Neural cell (in vitro differentiated cells): ENCODE results near the gene TPCN1. TPM values are rescaled to one million over a fixed set of nuclear protein-coding genes. Genes with fewer than 3 reads are reported as not detected.

ENCODE experiments used
- H2AFZ ChIP-seq: fragments of 200-600, 300-800 bp; sonication (generic), shearing (Covaris generic); 2 replicates; pipeline ENCODE4 v1.6.0; 2014; ENCODE audit warnings: low read depth, mild to moderate bottlenecking, antibody characterized with exemption, low read length, moderate library complexity
- H3F3A ChIP-seq: fragments of 200-600 bp; shearing (Covaris generic); 2 replicates; pipeline ENCODE4 v1.6.1; 2016; ENCODE audit warnings: mild to moderate bottlenecking, moderate library complexity, mixed read lengths, antibody characterized with exemption, low read length; ENCODE audit not compliant: insufficient read depth, poor library complexity, severe bottlenecking
- H3K27ac ChIP-seq: fragments of 200-600, 300-800 bp; sonication (generic), shearing (Covaris generic); 2 replicates; pipeline ENCODE4 v1.5.1; 2014; ENCODE audit warnings: mild to moderate bottlenecking, low read length, moderate library complexity
- H3K27me3 ChIP-seq: fragments of 300-800, 200-600 bp; sonication (generic), shearing (Covaris generic); 2 replicates; pipeline ENCODE4 v1.6.0; 2014; ENCODE audit warnings: mild to moderate bottlenecking, low read depth, low read length, moderate library complexity; ENCODE audit not compliant: insufficient read depth
- H3K36me3 ChIP-seq: fragments of 300-800, 200-600 bp; sonication (generic), shearing (Covaris generic); 2 replicates; pipeline ENCODE4 v1.5.1; 2014; ENCODE audit warnings: mild to moderate bottlenecking, antibody characterized with exemption, low read length, moderate library complexity; ENCODE audit not compliant: insufficient read depth
- H3K4me2 ChIP-seq: fragments of 300-800, 200-600 bp; sonication (generic), shearing (Covaris generic); 2 replicates; pipeline ENCODE4 v1.6.0; 2014; ENCODE audit warnings: mild to moderate bottlenecking, low read length
- H3K4me3 ChIP-seq: fragments of 300-800, 200-600 bp; sonication (generic), shearing (Covaris generic); 2 replicates; pipeline ENCODE4 v1.5.1; 2014; ENCODE audit warnings: mild to moderate bottlenecking, low read length, moderate library complexity
- H3K79me2 ChIP-seq: fragments of 200-600 bp; shearing (Covaris generic); replicated peaks from 2 replicates; pipeline ENCODE4 v1.6.0; 2014; ENCODE audit warnings: mild to moderate bottlenecking, low read length, moderate library complexity; ENCODE audit not compliant: insufficient read depth
- H3K9ac ChIP-seq: fragments of 300-800, 200-600 bp; sonication (generic), shearing (Covaris generic); 2 replicates; pipeline ENCODE4 v1.6.1; 2016; ENCODE audit warnings: mild to moderate bottlenecking, low read length, mixed read lengths
- H3K9me2 ChIP-seq: fragments of 200-600 bp; shearing (Covaris generic); 2 replicates; pipeline ENCODE4 v1.6.1; 2016; ENCODE audit warnings: mild to moderate bottlenecking, low read length, mixed read lengths; ENCODE audit not compliant: insufficient read depth
- H3K9me3 ChIP-seq: fragments of 200-600, 300-800 bp; sonication (generic), shearing (Covaris generic); 2 replicates; pipeline ENCODE4 v1.6.1; 2016; ENCODE audit warnings: mild to moderate bottlenecking, mixed run types, low read length, moderate library complexity, mixed read lengths
- H4K20me1 ChIP-seq: fragments of 200-600 bp; shearing (Covaris generic); 2 replicates; pipeline ENCODE4 v1.6.1; 2016; ENCODE audit warnings: mild to moderate bottlenecking, mixed run types; ENCODE audit not compliant: insufficient read depth
- CTCF ChIP-seq: fragments of 450-650 bp; IDR thresholded peaks from 2 replicates; pipeline ENCODE4 v1.5.1; 2014; ENCODE audit warnings: antibody characterized with exemption, mild to moderate bottlenecking, moderate library complexity; ENCODE audit not compliant: poor library complexity, severe bottlenecking
- EP300 ChIP-seq: fragments of 450-650 bp; conservative IDR thresholded peaks from 2 replicates; pipeline ENCODE4 v1.6.1; 2014; ENCODE audit warnings: antibody characterized with exemption, mild to moderate bottlenecking, moderate library complexity; ENCODE audit not compliant: poor library complexity, severe bottlenecking
- EZH2 ChIP-seq: fragments of 200-600, 300-800 bp; shearing (Covaris generic), sonication (generic); IDR thresholded peaks from 2 replicates; pipeline ENCODE4 v1.6.1; 2014; ENCODE audit warnings: antibody characterized with exemption, low read length, borderline replicate concordance, mild to moderate bottlenecking; ENCODE audit not compliant: insufficient read depth, poor library complexity, severe bottlenecking
- MXI1 ChIP-seq: fragments of 450-650 bp; conservative IDR thresholded peaks from 2 replicates; pipeline ENCODE4 v1.6.1; 2014; ENCODE audit warnings: antibody characterized with exemption, mild to moderate bottlenecking; ENCODE audit not compliant: poor library complexity, severe bottlenecking
- POLR2AphosphoS5 ChIP-seq: IDR thresholded peaks from 2 replicates; pipeline ENCODE4 v1.6.1; 2012
- RAD21 ChIP-seq: fragments of 450-650 bp; conservative IDR thresholded peaks from 2 replicates; pipeline ENCODE4 v1.6.1; 2014; ENCODE audit warnings: antibody characterized with exemption, mild to moderate bottlenecking, moderate library complexity
- SMC3 ChIP-seq: fragments of 450-650 bp; conservative IDR thresholded peaks from 2 replicates; pipeline ENCODE4 v1.6.1; 2014; ENCODE audit warnings: antibody characterized with exemption, mild to moderate bottlenecking, moderate library complexity; ENCODE audit not compliant: poor library complexity
- TAF1 ChIP-seq: IDR thresholded peaks from 2 replicates; pipeline ENCODE4 v1.6.1; 2012; ENCODE audit warnings: low read depth
- polyA plus RNA-seq: library from polyadenylated mRNA; depleted of rRNA; stranded (reverse); fragments of >200 nt; gene quantifications from 2 replicates; pipeline ENCODE4 v1.2.3, GENCODE V29; 2014
- TF ChIP-seq, protein P1 (sequence below): IDR thresholded peaks from 2 replicates; pipeline ENCODE4 v1.6.1; 2012; ENCODE audit warnings: borderline replicate concordance

TPCN1 gene
- polyA plus RNA-seq, 1 donor from 2014 or later = 4.0 TPM

GRCh38 chr12:113172185-113172584 lies 49.1 kb upstream of the TPCN1 start:
- H2AFZ ChIP-seq = no peak overlapping the region
- no peak overlapping the region for H3K9ac ChIP-seq
- H3K36me3 ChIP-seq = peaks cover 7% of the 10 kb centered on the region
- H3K27me3 ChIP-seq = no peaks in the 10 kb centered on the region
- H3F3A ChIP-seq = no peaks in the 10 kb centered on the region
- TF ChIP-seq EP300 (no peak), CTCF (no peak), MXI1 (no peak), TAF1 (no peak), RAD21 (no peak), SMC3 (no peak), POLR2AphosphoS5 (no peak), EZH2 (no peak)
- TF ChIP-seq, protein P1, sequence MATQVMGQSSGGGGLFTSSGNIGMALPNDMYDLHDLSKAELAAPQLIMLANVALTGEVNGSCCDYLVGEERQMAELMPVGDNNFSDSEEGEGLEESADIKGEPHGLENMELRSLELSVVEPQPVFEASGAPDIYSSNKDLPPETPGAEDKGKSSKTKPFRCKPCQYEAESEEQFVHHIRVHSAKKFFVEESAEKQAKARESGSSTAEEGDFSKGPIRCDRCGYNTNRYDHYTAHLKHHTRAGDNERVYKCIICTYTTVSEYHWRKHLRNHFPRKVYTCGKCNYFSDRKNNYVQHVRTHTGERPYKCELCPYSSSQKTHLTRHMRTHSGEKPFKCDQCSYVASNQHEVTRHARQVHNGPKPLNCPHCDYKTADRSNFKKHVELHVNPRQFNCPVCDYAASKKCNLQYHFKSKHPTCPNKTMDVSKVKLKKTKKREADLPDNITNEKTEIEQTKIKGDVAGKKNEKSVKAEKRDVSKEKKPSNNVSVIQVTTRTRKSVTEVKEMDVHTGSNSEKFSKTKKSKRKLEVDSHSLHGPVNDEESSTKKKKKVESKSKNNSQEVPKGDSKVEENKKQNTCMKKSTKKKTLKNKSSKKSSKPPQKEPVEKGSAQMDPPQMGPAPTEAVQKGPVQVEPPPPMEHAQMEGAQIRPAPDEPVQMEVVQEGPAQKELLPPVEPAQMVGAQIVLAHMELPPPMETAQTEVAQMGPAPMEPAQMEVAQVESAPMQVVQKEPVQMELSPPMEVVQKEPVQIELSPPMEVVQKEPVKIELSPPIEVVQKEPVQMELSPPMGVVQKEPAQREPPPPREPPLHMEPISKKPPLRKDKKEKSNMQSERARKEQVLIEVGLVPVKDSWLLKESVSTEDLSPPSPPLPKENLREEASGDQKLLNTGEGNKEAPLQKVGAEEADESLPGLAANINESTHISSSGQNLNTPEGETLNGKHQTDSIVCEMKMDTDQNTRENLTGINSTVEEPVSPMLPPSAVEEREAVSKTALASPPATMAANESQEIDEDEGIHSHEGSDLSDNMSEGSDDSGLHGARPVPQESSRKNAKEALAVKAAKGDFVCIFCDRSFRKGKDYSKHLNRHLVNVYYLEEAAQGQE = no peak
- H3K4me3 ChIP-seq = no peak overlapping the region
- no peaks in the 10 kb centered on the region for H3K9me2 ChIP-seq
- H4K20me1 ChIP-seq = no peaks in the 10 kb centered on the region
- H3K4me2 ChIP-seq = no peak overlapping the region
- no peak overlapping the region for H3K27ac ChIP-seq
- no peaks in the 10 kb centered on the region for H3K79me2 ChIP-seq
- H3K9me3 ChIP-seq = no peaks in the 10 kb centered on the region

DNA sequence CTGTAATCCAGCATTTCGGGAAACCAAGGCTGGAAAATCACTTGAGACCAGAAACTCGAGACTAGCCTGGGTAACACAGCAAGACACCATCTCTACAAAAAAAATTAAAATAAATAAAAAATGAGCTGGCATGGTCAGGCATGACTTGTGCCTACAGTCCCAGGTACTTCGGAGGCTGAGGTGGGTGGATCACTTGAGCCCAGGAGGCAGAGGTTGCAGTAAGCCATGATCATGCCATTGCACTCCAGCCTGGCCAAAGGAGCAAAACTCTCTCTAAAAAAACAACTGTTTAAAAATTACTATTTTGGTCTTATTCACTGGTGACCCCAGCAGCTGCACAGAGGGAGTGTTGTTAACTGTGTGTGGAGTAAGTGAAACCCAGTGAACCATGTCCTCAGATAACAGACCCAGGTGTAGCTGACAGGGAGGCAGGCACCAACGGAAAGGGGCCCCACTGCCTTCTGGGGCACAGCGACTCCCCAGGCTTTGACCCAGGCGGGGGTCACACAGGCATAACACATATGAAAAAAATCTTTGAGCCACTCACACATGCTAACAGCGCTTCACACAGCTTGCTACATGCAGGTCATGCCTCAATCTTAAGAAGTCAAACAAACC lies 48.1 kb upstream of the TPCN1 start:
- no peaks in the 10 kb centered on the region for H3K27me3 ChIP-seq
- H3K4me2 ChIP-seq = no peak overlapping the region
- no peaks in the 10 kb centered on the region for H3K79me2 ChIP-seq
- H2AFZ ChIP-seq = no peak overlapping the region
- H3K36me3 ChIP-seq = peaks cover 11% of the 10 kb centered on the region
- no peak overlapping the region for H3K9ac ChIP-seq
- TF ChIP-seq, protein P1 = no peak
- TF ChIP-seq RAD21 (no peak), EP300 (no peak), TAF1 (no peak), POLR2AphosphoS5 (no peak), EZH2 (no peak), CTCF (no peak), MXI1 (no peak), SMC3 (no peak)
- H3K4me3 ChIP-seq = no peak overlapping the region
- H3K9me2 ChIP-seq = no peaks in the 10 kb centered on the region
- no peaks in the 10 kb centered on the region for H4K20me1 ChIP-seq
- H3K9me3 ChIP-seq = no peaks in the 10 kb centered on the region
- no peak overlapping the region for H3K27ac ChIP-seq
- H3F3A ChIP-seq = no peaks in the 10 kb centered on the region
